HCT116 (cell line): ENCODE data around the gene ATP1A2. TPM values are rescaled to one million over a fixed set of nuclear protein-coding genes. Genes with fewer than 3 reads are reported as not detected.

Source experiments
- ATAC-seq: fragments of 200-7000 bp; cut with Tn5 transposase; 2 replicates; pipeline ENCODE4 v1.9.1; 2020; ENCODE audit warnings: mild to moderate bottlenecking, moderate library complexity
- BruUV-seq: library from RNA; stranded (reverse); fragments of 400-500 nt; replicated peaks from 2 replicates; lab custom pipeline; 2021; lab: Mats Ljungman, UMichigan
- CTCF ChIA-PET: fragments of 300-600 bp; sonication (Branson Sonifier 250); formaldehyde crosslinking; loops from one replicate; lab custom pipeline; 2021; ENCODE audit warnings: antibody characterized with exemption; lab: Charles Lee
- POLR2A ChIA-PET: fragments of 300-600, 350-600 bp; sonication (Branson Sonifier 250); formaldehyde crosslinking; loops from one replicate; lab custom pipeline; 2021; ENCODE audit warnings: antibody characterized with exemption; lab: Charles Lee
- RAD21 ChIA-PET, 2 experiments: fragments of 300-600 bp; sonication (Branson Sonifier 250); formaldehyde crosslinking; loops; one replicate each; lab custom pipeline; 2023; ENCODE audit warnings: low total read pairs in 2 of 2; ENCODE audit not compliant: uncharacterized antibody in 2 of 2, unreplicated experiment in 2 of 2, low non-redundant PET in 1 of 2; lab: Charles Lee
- DNase-seq: peaks from one replicate; pipeline ENCODE4 v3.0.0-alpha.2; 2010; ENCODE audit warnings: low read depth, low spot score
- H2AFZ ChIP-seq: fragments of 200-600 bp; shearing (Covaris generic), sonication (generic); 2 replicates; pipeline ENCODE4 v1.6.1; 2017; ENCODE audit warnings: low read depth, mixed run types, mixed read lengths, antibody characterized with exemption, low read length; ENCODE audit not compliant: poor library complexity, severe bottlenecking
- H3K27ac ChIP-seq: 2 replicates; pipeline ENCODE4 v1.5.1; 2012; ENCODE audit warnings: low read depth, low read length
- H3K27me3 ChIP-seq: fragments of 200-600 bp; sonication (generic); 2 replicates; pipeline ENCODE4 v1.6.1; 2016; ENCODE audit warnings: mixed run types, low read length, mixed read lengths; ENCODE audit not compliant: insufficient read depth
- H3K36me3 ChIP-seq, 2 experiments: fragments of 200-500 bp in 1 of 2; fragments of 200-600 bp in 1 of 2; sonication (Bioruptor generic) in 1 of 2; sonication (generic) in 1 of 2; 2 replicates each; pipeline versions ENCODE4 v1.5.1 to v1.6.1; 2014 to 2016; ENCODE audit warnings: low read length in 2 of 2, inconsistent platforms in 1 of 2, mixed read lengths in 1 of 2, mixed run types in 1 of 2; ENCODE audit not compliant: insufficient read depth in 2 of 2, control insufficient read depth in 1 of 2
- H3K4me1 ChIP-seq, 2 experiments: fragments of 200-600 bp in 1 of 2; sonication (generic) in 1 of 2; 2 replicates each; pipeline versions ENCODE4 v1.5.1 to v1.6.1; 2012 to 2017; ENCODE audit warnings: low read length in 2 of 2, inconsistent platforms in 1 of 2, mild to moderate bottlenecking in 1 of 2, mixed read lengths in 1 of 2, mixed run types in 1 of 2, moderate library complexity in 1 of 2; ENCODE audit not compliant: insufficient read depth in 2 of 2, control insufficient read depth in 1 of 2
- H3K4me2 ChIP-seq: fragments of 200-600 bp; sonication (generic); 2 replicates; pipeline ENCODE4 v1.6.1; 2017; ENCODE audit warnings: mixed run types, low read length, mixed read lengths
- H3K4me3 ChIP-seq, 2 experiments: fragments of 200-600 bp in 1 of 2; sonication (generic) in 1 of 2; replicated peaks in 1 of 2; 2 replicates each; pipeline ENCODE4 v1.5.1; 2011 to 2016; ENCODE audit warnings: low read length in 2 of 2, control low read depth in 1 of 2, low read depth in 1 of 2, mild to moderate bottlenecking in 1 of 2, mixed read lengths in 1 of 2, mixed run types in 1 of 2
- H3K79me2 ChIP-seq: fragments of 200-600 bp; sonication (generic); 2 replicates; pipeline ENCODE4 v1.6.1; 2017; ENCODE audit warnings: mild to moderate bottlenecking, mixed run types, low read length, moderate library complexity, mixed read lengths; ENCODE audit not compliant: insufficient read depth
- H3K9ac ChIP-seq: fragments of 200-600 bp; sonication (generic); 2 replicates; pipeline ENCODE4 v1.6.1; 2016; ENCODE audit warnings: low read length, mixed read lengths
- H3K9me2 ChIP-seq: fragments of 200-600 bp; sonication (generic), shearing (Covaris generic); 2 replicates; pipeline ENCODE4 v1.6.1; 2017; ENCODE audit warnings: mixed run types, mild to moderate bottlenecking, moderate library complexity; ENCODE audit not compliant: insufficient read depth
- H3K9me3 ChIP-seq, 2 experiments: fragments of 200-500 bp in 1 of 2; fragments of 200-600 bp in 1 of 2; sonication (Bioruptor generic) in 1 of 2; sonication (generic) in 1 of 2; 2 replicates each; pipeline ENCODE4 v1.6.1; 2014 to 2017; ENCODE audit warnings: low read length in 2 of 2, mixed read lengths in 2 of 2, inconsistent platforms in 1 of 2, low read depth in 1 of 2, mild to moderate bottlenecking in 1 of 2, mixed run types in 1 of 2, moderate library complexity in 1 of 2; ENCODE audit not compliant: control insufficient read depth in 1 of 2, insufficient read depth in 1 of 2
- H4K20me1 ChIP-seq: fragments of 200-600 bp; sonication (generic), shearing (Covaris generic); 2 replicates; pipeline ENCODE4 v1.6.1; 2017; ENCODE audit warnings: mixed run types, mild to moderate bottlenecking, moderate library complexity; ENCODE audit not compliant: insufficient read depth
- CTCF ChIP-seq, 3 experiments: fragments of 200-600 bp in 1 of 3; sonication (generic) in 1 of 3; IDR thresholded peaks in 2 of 3; conservative IDR thresholded peaks in 1 of 3; 2 replicates each; pipeline ENCODE4 v1.5.1; 2012 to 2017; ENCODE audit warnings: low read depth in 2 of 3, low read length in 2 of 3, antibody characterized with exemption in 1 of 3, borderline replicate concordance in 1 of 3, control low read depth in 1 of 3, mild to moderate bottlenecking in 1 of 3, mixed read lengths in 1 of 3, mixed run types in 1 of 3, moderate library complexity in 1 of 3; ENCODE audit not compliant: insufficient read depth in 1 of 3
- EGR1 ChIP-seq: IDR thresholded peaks from 2 replicates; pipeline ENCODE4 v1.6.1; 2012; ENCODE audit warnings: low read depth
- EZH2phosphoT487 ChIP-seq: fragments of 200-600 bp; IDR thresholded peaks from 2 replicates; pipeline ENCODE4 v1.6.1; 2018; ENCODE audit warnings: antibody characterized with exemption, borderline replicate concordance
- REST ChIP-seq: IDR thresholded peaks from 2 replicates; pipeline ENCODE4 v1.6.1; 2012; ENCODE audit warnings: low read depth
- TCF7L2 ChIP-seq: IDR thresholded peaks from 2 replicates; pipeline ENCODE4 v1.7.0; 2011; ENCODE audit warnings: borderline replicate concordance, inconsistent platforms; ENCODE audit not compliant: insufficient read depth, insufficient read length; ENCODE audit errors: extremely low read depth
- intact Hi-C: fragments of 100-400 bp; cut with micrococcal nuclease; formaldehyde crosslinking; loops from 2 replicates; pipeline ENCODE4 v1.10.0; 2022
- total RNA-seq: library from RNA; stranded (reverse); gene quantifications from one replicate; pipeline ENCODE4 v1.2.1, GENCODE V29; 2021; ENCODE audit not compliant: unreplicated experiment

Gene ATP1A2
- total RNA-seq, 1 experiment from 2014 or later, result not detected

- no peak for TF ChIP-seq REST
- TF ChIP-seq EZH2phosphoT487, result no peak
Observed at GRCh38 chr1:160146107-160146506, 30.5 kb downstream of the ATP1A2 start (continued).

- no peak overlapping the region for H3K4me2 ChIP-seq
- no peak for DNase-seq
- no TSS peak for BruUV-seq
- H3K36me3 ChIP-seq, result no peaks in the 10 kb centered on the region
- H3K79me2 ChIP-seq, result no peaks in the 10 kb centered on the region
- no peaks in the 10 kb centered on the region for H3K27me3 ChIP-seq
- no peaks in the 10 kb centered on the region for H4K20me1 ChIP-seq
- H3K9me2 ChIP-seq, result no peaks in the 10 kb centered on the region
- TF ChIP-seq TCF7L2 (no peak), REST (no peak), EGR1 (no peak), CTCF (IDR thresholded peaks at IDR 0.05 in 2 of 3, conservative IDR thresholded peaks at IDR 0.05 in 1 of 3; ENCODE audit: borderline replicate concordance in 1 of 3, insufficient read depth in 1 of 3, low read depth in 2 of 3, low read length in 2 of 3) (no peak)
- TF ChIP-seq, all 23 proteins: peak for 0
- Histone ChIP-seq H3K27ac (no peak overlapping the region), H3K4me3 (no peak overlapping the region), H2AFZ (no peak overlapping the region), H3K4me1 (no peaks in the 10 kb centered on the region), H3K9me3 (no peaks in the 10 kb centered on the region), H3K9ac (no peak overlapping the region)
- ChIA-PET POLR2A (no interaction called here), RAD21 (no interaction called here), CTCF (interaction anchor here (1.6 kb wide), 1 partner anchor 104 kb away, joined by 3 read pairs; no protein-coding TSS in a partner anchor)
- ATAC-seq, result no peak
- intact Hi-C loops, result no loop called here
Observed at GRCh38 chr1:160148121-160148520, 32.6 kb downstream of the ATP1A2 start.
